NCI-H2171 treated with DMSO at 0.1 percent for 48 hours (cell line): ENCODE results near the gene COX5B.
"Not testable (repeated sequence)": the region's sequence is repeated elsewhere in the genome, so short reads cannot be mapped to it uniquely, and the experiment has no call there.

Experiments used
- DNase-seq: peaks from one replicate; lab custom pipeline; 2025; lab: John Stamatoyannopoulos, UW

COX5B gene

DNA sequence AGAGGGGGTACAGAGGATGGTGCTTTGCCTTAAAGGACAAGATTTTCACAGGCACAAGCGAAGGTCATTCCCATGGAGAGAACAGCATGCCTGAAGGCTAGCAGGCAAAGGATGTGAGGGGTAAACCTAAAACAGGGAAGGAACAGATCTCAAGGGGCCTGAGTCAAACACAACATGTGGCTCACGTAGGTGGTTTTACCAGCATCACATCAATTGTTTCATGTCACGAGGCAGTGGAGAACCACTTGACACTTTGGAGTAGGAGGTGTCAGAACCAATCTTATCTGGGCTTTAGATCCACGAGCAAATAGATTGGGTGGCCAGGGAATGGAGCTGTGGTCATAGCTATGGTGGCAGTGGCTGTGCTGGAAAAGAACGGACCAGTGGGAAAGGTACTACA lies 8.4 kb downstream of the COX5B start:
- DNase-seq: no peak

DNA sequence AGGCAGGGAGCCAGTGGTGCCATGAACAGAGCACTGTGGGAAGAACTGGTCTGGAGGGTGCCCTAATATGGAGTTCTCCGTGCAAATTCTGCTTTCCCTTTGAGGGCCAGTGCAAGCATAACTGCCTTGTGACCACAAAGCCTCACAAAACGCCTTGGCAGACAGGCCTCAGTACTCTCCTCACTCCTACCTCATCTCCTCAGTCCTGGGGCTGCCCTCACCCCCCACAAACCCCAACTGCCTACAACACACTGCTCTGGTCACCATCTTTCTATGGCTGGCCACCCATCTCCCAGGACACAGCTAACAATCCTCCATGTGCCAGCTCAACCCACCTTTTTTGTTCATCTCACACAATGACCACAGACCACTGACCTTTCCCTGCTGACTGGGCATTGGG lies 8.9 kb downstream of the COX5B start:
- no peak for DNase-seq

DNA sequence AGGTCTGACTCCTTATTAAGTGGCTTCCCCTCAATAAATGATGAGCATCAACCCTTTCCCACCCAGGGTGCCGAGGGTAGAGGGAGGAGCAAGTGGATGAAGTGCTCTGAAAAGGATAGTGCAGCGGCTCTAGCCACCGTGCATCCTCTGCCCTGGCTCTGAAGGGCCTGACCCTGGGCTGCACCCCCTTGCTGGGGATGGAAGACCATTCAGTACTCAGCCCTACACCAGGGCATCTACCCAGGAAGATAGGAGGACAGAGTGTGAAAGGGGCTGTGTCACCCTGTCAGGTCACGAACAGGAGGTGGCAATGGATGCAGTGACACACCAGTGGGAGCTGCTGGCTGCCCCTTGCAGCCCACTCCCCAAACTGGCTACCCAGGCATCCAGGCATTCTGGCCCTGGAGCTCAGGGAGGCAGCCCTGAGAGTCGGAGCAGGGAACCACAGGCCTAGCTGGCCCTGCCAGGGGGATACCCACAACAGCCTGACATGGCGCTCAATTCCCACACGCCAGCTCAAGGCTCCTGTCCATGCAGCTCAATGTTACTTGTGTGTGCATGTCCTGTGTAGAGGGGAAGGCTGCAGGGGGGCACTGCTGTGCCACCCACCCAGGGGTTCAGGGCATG lies 10.4 kb downstream of the COX5B start:
- DNase-seq: no peak

DNA sequence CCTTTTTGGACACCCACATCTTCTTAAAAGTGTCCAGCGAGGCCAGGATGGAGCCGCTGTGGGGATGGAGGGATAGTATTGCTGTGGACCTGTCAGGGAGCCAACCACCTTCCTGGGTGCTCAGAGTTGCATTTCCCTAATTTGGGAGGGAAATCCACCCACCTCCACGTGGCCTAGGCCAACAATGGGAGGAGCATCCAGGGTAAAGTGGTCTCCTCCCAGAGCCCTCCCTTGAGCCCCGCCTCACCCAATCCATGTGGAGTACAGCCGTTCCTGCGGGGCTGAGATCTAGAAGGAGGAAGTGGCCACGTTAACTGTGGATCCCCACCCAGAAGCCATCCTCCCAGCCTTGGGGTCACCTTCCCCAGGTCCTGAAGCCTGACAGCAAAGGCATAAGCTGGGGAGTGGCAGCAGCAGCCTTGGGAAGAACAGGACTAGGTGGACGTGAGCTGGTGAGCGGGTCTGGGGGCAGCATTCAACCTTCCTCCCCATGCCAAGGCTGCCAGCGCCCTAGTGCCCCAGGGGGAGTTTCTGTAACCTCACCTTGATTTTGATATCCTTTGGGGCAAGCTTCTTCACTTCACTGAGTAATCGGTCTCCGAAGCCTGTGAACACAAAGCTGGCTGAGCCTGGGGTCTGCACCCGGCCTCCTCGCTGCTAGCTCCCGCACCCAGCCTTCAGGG lies 11.2 kb downstream of the COX5B start:
- no peak for DNase-seq

DNA sequence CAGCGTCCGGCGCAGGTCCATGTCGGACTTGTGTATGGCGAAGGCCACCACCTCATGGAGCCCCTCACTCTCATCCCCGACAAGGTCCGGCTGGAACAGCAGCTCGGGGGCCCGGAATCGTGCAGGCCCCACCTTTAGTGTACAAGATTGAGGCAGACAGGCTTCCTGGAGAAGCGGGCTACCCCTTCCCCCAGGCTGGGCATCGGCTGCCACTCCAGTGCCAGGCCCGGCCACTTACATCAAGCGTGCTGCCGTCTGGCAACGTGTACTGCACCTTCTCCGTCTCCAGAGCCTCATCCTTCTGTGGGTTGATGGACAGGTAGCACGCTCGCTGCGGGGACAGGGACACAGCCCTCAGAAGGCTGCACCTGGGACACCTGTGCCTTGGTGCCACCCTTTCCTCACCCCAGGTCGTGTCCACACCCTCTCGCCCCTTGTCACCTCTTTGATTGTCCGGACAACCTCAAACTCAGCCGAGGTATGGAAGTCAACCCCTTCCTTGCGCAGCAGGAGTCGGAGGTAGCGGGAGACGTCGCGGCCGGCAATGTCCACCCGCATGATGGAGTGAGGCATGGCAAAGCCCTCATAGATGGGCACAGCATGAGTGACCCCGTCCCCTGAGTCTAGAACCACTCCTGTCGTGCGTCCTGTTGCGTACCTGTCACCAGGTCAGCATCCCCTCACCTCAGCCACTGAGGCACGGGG lies 12.3 kb downstream of the COX5B start:
- DNase-seq: no peak

DNA sequence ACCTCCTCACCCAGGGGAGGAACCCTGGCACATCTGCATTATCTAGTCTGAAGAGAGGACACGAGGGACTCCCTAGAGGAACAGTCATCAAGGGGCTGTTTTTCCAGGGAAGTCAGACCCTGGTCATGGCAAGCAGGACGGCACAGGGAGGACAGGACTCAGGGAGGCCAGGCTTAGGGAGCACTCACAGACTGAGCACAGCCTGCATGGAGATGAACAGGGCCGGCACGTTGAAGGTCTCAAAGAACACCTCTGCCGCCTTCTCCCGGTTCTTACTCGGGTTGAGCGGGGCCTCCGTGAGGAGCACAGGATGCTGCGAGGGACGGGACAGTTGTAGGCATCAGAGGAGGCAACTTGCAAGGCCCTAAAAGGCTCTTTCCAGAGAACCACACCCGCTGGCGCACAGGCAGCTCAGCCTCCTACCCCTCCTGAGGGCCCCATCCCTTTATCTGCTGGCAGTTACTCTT lies 12.9 kb downstream of the COX5B start:
- DNase-seq: no peak

DNA sequence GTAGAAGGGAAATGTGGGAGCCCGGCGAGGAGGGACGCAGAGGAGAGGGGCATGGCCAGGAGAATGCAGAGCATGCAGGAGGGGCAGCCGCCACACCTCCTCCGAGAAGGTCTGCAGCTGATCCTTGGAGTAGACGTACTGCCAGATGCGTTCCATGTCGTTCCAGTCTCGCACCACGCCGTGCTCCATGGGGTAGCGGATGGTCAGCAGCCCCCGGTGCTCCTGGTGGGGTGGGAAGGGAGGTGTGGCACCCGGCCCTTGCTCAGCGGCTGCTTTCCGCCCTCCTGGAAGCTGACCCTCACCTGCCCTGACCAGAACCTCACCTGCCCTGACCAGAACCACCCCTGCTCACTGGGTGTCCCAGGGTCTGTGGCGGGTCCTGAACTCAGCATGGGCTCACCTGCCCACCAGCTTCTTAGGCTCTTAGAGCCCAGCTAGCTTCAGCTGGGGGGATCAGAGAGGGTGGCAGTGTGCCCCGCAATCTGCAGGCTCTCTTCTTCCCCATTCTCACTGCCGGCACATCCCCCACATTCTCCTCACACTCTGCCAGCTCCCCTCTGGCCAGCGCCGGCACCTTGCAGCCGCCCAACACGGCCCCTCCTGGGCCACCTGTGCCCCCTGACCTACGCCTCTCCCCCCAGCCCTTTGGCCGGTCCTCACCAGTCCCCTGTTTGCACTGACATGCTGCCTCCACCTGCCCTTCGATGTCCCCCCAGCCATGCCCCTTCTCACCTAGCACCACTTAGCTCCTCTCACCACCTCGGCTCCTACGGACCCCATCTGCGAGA lies 13.6 kb downstream of the COX5B start:
- DNase-seq: no peak

DNA sequence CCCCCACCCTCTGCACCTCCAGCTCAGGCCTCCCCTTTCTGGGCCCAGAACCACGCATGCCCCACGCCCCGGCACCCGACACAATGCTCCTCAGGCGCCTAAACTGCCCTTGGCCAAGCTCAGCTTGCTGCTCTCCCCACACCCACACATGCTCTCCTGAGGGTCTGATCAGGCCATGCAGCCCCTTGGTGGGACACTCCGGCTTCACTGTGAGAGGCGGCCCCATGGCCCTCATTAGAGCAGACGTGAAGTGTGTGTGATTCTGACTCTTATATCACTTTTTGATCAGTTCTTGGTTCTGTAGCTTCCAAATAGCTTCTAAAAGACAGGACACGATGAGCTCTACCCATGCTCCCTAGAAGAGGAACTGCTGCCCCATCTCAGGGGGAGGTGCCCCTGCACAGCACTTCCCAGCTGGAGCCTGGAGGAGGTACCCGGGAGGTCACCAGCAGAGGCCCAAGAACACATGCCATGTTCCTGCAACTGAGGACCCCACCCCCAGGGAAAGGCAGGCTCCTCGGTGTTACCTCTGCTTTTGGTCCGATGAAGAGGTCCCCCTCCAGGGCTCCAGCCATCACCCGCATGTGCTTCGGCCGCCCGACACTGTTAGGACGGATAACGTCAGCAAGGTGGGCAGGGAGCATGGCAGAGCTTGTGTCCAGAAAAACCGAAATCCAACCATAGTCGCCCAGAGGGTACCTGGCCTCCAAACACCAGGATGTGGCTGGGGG lies 14.3 kb downstream of the COX5B start:
- DNase-seq: no peak

DNA sequence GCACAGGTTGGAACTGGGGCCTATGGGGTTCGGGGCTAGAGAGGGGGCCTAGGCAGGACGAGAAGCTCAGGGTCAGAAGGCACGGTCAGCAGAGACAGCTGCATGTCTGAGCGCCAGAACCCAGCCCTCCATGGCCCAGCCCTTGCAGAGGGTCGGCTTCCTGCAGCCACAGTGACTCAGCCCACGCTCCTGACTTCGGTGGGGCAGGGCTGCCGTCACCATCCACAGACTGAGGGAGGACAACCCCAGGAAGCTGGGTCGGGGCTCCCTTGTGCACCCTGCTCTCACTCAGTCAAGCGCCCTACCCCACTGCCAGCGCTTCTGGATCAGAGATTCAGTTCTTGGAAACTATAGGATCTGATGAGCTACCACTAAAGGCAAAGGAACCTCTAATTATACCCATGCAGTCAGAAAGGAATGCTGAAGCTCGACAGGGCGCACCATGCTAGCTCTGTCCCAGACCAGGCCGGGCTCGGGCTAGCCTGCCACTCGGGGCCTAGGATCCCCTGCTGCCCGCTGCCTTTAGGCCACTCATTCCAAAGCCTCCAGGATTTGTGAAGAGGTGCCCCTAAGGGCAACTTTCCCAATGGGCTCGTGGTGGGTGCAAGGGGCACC lies 15.0 kb downstream of the COX5B start:
- DNase-seq: no peak

DNA sequence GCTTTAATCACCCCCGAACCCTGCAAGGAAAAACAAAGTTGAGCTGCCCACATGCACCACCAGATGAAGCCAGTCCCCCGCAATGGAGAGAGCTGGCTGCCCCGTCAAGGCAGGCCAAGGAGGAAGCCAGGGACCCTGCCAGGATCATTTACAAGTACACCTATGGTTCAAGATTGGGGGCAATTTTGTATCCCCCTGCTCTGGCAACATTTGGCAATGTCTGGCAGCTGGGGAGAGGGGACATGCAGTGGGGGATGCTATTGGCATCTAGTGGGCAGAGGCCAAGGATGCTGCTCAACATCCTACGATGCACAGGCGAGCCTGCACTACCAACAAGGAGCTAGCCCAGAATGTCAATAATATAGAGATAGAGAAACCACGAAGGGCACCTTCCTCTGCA lies 16.1 kb downstream of the COX5B start:
- DNase-seq: no peak

DNA sequence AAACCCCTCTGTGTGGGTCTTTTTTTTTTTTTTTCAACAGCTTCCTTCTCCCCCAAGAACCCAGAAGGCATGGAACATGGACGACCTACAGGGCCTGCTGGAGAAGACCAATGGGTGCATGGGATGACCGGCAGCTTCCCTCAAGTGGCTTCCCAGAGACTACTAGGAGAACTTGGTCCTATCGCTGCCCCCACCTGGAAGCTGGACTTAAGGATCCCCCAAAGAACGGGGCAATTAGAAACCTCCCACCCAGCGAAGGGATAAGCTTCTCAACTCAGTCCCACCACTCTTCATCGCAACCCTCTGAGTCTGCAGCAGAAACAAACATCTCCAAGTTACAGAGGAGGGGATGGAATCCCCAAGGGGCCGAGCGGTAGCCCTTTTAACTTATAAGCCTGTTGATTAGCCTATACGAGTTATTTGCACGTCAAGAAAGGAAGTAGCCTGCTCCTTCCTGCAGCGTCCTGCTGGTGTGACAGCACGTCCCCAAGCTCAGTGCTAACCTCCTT lies 16.6 kb downstream of the COX5B start:
- no peak for DNase-seq

DNA sequence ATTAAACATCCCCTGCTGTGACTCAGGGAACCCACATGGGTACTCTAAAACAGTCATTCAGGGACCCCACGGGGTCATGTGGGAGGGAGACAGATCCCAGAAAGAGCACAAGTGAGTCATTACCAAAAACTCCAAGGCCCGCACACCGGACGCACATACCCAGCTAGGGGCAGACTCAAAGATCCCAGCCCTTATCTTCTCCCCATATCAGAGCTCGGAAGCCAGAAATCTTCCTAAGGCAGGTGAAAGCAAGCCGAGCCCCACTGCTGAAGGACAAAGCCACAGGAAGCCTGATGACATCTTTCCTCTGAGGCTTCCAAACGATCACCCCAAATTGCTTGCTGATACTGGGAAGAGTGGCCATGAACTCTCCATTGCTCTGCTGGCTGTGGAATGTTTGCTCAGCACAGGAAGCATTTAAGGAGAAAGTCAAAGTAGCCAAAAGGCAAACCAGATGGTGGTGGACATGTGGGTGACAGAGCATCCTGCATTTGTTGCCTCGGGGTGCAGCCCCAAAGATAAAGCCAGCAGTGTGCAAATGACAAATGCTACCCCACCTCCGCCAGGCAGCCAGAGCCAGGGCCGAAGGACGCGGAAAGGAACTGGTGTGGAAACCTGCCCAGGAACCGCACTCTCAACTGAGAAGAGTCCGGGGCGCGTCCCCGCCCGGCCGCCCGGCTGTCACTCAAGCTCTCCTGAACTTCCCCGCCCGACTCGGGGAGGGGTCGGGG lies 17.2 kb downstream of the COX5B start:
- peak; percentile 39 for DNase-seq

DNA sequence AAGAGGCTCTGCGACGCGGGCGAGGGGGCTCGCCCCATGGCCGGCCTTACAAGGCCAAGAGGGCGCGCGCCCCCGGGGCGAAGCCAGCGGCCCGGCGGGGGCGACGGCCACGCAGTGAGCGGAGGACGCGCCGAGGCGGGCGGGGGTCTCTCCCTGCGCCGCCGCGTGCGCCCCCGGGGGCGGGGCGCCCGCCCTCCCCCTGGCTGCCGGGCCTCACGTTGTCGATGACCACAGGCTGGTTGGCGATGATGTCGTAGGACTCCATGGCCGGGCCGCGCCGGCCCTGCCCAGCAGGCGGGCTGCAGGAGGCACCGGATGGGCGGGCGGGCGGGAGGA lies 17.7 kb downstream of the COX5B start:
- no peak for DNase-seq

DNA sequence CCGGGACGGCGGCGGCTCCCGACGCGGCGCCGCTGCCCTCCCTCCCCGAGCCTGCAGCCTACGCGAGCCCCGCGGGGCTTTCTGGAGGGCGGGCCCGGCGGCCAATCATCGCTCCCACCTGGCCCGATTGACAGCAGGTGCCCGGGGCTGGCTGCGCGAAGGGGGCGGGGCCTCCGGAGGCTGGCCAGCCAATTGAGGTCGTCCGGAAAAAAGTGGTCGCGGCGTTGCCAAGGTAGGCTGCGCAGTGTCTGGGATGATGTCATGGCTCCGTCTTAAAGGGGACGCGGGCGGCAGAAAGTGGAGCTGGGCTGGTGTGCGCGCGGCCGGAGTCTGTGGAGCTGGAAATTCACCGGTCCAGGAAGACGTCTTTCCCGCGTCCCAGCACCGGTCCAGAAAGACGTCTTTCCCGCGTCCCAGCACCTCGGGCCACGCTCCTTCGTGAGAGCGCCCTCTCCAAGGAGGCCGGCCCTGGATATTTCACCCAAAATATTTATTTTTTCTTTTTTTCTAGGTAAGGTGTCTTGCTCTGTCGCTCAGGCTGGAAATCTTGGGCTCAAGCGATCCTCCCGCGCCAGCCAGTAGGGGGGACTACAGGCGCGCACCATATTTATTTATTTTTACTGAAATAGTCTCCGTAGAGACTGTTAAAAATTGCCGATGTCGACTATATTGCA lies 18.2 kb downstream of the COX5B start, which contains the start of gene ACTR1B:
Gene ACTR1B (minus strand): TSS at position 83 of the 674 bp plus-strand sequence. CDS start 154 bp downstream, outside the sequence.
- DNase-seq: peak; percentile 99

DNA sequence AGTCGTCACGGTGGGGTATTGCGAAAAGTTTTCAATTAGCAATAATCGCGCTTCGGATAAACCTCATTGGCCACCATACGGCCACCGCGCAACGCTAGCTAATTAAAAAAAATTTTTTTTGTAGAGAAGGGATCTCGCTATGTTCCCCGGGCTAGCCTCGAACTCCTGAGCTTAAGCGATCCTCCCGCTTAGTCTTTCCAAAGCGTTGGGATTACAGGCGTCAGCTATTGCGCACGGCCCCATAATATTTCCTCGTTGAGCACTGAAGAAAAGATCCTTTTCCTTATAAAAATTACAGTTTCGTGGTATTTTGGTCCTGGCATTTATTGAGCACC lies 18.7 kb downstream of the COX5B start:
- DNase-seq: no peak

DNA sequence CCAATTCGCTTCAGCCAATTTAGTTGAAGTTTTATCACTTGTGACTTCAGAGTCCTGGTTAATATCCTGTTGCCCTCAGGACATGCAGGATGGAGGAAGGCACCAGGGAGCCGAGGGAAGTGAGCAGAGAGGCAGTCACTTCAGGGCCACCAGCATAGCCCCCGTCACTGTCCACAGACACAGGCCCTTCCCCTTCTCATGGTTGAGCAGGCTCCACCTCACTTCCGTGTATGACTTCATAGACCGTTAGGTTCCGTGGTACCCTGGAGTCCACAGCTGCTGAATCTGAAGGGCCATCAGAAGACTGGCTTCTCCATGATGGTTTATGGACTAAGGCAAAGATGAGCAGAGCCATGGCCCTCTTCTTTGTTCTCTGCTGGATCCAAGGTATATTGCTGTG lies 23.6 kb downstream of the COX5B start, which contains the start of gene C2orf92:
Gene C2orf92 (plus strand): TSS at position 266 of the 400 bp plus-strand sequence. CDS start 76 bp downstream, at position 342.
- no peak for DNase-seq

DNA sequence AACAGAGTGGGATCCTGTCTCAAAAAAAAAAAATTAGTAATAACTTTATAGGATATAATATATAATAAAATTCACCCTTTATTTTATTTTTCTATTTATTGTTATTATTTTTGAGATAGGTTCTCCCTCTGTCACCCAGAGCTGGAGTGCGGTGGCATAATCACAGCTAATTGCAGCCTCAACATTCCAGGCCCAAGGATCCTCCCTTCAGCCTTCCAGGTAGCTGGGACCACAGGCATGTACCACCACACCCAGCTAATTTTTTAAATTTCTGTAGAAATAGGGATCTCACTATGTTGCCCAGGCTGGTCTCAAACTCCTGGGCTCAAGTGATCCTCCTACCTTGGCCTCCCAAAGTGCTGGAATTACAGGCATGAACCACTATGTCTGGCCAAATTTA lies 24.6 kb downstream of the COX5B start:
- no peak for DNase-seq

DNA sequence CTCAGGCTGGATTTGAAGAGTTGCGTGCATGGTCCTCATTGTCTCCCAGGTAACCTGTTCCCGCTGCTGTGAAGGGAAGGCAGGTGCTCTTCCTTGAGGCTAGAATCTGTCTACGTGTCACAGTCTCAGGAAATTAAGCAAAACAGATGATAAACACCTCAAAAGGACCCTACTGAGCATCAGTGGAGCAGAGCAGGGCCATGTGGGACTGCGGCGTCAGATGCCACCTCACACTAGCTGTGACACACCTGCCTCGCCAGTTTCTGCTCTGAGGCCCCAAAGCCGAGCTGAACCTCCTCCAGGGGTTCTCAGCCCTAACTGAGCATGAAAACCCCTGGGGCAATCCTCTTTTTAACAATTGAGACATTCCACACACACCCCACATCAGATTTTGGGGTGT lies 25.7 kb downstream of the COX5B start:
- DNase-seq: no peak

DNA sequence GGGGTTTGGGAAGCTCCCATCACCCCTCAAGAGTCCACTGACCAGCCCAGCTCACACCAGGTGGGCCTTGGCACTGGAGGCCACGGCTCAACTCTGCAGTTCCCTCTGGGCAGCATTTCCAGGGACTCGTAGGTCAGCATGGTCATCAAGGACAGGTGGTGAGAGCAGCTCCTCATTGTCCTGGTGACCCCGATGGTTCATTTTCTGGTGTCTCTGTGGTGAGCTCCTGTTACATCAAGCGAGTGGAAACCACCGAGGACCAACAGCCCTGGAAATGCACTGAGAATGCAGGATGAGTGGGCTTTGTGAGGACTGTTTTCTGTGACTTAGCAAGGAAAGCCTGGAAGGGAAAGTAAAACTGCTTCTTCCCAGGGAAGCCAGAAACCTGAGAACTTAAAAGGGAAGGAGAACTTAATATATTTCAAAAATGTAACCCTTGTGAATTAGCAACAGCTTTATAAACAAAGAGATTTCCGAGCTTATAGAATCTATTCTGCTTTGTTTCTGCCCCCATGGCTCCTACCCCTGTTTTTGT lies 26.8 kb downstream of the COX5B start:
- not testable (repeated sequence) for DNase-seq
